Measurements from ENCODE around the gene FGD5.

- TF ChIP-seq CTCF (IDR thresholded peaks at IDR 0.05; ENCODE audit: low read length) (no peak), EZH2 (IDR thresholded peaks at IDR 0.05; ENCODE audit: borderline replicate concordance, low read length) (no peak)
These were observed 22.2 kb upstream of the FGD5 start for GRCh38 chr3:14796403-14797077.
